Measurements from ENCODE around the gene ABTB2. TPM values are rescaled to one million over a fixed set of nuclear protein-coding genes. Genes with fewer than 3 reads are reported as not detected.

The ABTB2 gene
- total RNA-seq, 1 experiment from 2014 or later = 46.3 TPM

- Histone ChIP-seq H3K4me1 (ENCODE audit: insufficient read depth, low read length, poor library complexity, severe bottlenecking) (peaks cover 33% of the 10 kb centered on the region), H3K27me3 (replicated peaks; ENCODE audit: insufficient read depth, low read depth, low read length, poor library complexity) (no peaks in the 10 kb centered on the region), H3K36me3 (ENCODE audit: insufficient read depth, low read length, poor library complexity, severe bottlenecking) (no peaks in the 10 kb centered on the region), H3K27ac (ENCODE audit: low read depth, low read length, poor library complexity, severe bottlenecking) (no peak overlapping the region), H3K4me3 (ENCODE audit: low read depth, low read length, poor library complexity, severe bottlenecking) (no peak overlapping the region), H3K9me3 (ENCODE audit: low read depth, low read length, poor library complexity, severe bottlenecking) (no peaks in the 10 kb centered on the region)
- BruUV-seq (replicated peaks) = no TSS peak
- TF ChIP-seq, protein P1, sequence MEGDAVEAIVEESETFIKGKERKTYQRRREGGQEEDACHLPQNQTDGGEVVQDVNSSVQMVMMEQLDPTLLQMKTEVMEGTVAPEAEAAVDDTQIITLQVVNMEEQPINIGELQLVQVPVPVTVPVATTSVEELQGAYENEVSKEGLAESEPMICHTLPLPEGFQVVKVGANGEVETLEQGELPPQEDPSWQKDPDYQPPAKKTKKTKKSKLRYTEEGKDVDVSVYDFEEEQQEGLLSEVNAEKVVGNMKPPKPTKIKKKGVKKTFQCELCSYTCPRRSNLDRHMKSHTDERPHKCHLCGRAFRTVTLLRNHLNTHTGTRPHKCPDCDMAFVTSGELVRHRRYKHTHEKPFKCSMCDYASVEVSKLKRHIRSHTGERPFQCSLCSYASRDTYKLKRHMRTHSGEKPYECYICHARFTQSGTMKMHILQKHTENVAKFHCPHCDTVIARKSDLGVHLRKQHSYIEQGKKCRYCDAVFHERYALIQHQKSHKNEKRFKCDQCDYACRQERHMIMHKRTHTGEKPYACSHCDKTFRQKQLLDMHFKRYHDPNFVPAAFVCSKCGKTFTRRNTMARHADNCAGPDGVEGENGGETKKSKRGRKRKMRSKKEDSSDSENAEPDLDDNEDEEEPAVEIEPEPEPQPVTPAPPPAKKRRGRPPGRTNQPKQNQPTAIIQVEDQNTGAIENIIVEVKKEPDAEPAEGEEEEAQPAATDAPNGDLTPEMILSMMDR (conservative IDR thresholded peaks at IDR 0.05; ENCODE audit: low read depth, low read length) = no peak
- no peak for TF ChIP-seq EZH2 (IDR thresholded peaks at IDR 0.05; ENCODE audit: borderline replicate concordance, low read depth, low read length, poor library complexity, severe bottlenecking)
- intact Hi-C loops (cut with micrococcal nuclease; ENCODE audit: unreplicated experiment) = no loop called here
- ChIA-PET CTCF (interaction anchor here (0.7 kb wide), 1 partner anchor 96 kb away, joined by 4 read pairs; no protein-coding TSS in a partner anchor), POLR2A (ENCODE audit: low non-redundant PET) (interaction anchor here (0.6 kb wide), 1 partner anchor 268 kb away, joined by 3 read pairs; no protein-coding TSS in a partner anchor)
- DNase-seq (ENCODE audit: low spot score) = no peak
These were observed 87.1 kb downstream of the ABTB2 start for GRCh38 chr11:34270711-34271110.

DNA sequence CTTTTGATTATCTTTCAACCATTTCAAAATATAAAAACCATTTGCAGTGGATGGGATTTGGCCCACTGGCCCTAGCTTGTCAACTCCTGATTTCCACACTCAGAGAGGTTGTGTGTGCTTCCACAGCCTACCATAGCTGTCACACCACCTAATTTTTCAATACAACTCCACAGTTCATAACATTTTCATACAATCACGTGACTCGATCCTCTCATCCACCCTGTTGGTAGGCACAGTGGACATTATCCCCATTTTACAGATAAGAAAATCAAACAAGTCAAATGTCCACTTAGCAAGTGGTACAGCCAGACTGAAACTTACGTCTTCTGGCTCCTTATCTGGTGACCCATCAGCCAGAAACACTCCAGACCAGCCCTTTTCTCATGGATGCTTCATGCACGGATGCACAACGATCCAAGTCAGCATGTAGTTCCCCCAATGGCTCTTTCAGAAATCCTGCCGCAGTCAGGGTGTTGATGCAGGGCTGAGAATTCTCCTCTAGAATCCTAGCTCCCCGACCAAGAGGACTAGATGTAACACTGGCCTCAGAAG lies 88.0 kb downstream of the ABTB2 start:
- no peaks in the 10 kb centered on the region for H3K27me3 ChIP-seq (replicated peaks; ENCODE audit: insufficient read depth, low read depth, low read length, poor library complexity)
- peaks cover 24% of the 10 kb centered on the region for H3K4me1 ChIP-seq (ENCODE audit: insufficient read depth, low read length, poor library complexity, severe bottlenecking)
- H3K27ac ChIP-seq (ENCODE audit: low read depth, low read length, poor library complexity, severe bottlenecking) = no peak overlapping the region
- H3K36me3 ChIP-seq (ENCODE audit: insufficient read depth, low read length, poor library complexity, severe bottlenecking) = no peaks in the 10 kb centered on the region
- no peak overlapping the region for H3K4me3 ChIP-seq (ENCODE audit: low read depth, low read length, poor library complexity, severe bottlenecking)
- H3K9me3 ChIP-seq (ENCODE audit: low read depth, low read length, poor library complexity, severe bottlenecking) = no peaks in the 10 kb centered on the region
- no peak for DNase-seq (ENCODE audit: low spot score)
- POLR2A ChIA-PET (ENCODE audit: low non-redundant PET) = no interaction called here
- no TSS peak for BruUV-seq (replicated peaks)
- no peak for TF ChIP-seq EZH2 (IDR thresholded peaks at IDR 0.05; ENCODE audit: borderline replicate concordance, low read depth, low read length, poor library complexity, severe bottlenecking)
- TF ChIP-seq, protein P1 (conservative IDR thresholded peaks at IDR 0.05; ENCODE audit: low read depth, low read length) = no peak
- CTCF ChIA-PET = no interaction called here
- intact Hi-C loops (cut with micrococcal nuclease; ENCODE audit: unreplicated experiment) = loop anchor here (5.0 kb wide), 1 partner anchor 88 kb away; the partner anchor contains the start of gene ABTB2

DNA sequence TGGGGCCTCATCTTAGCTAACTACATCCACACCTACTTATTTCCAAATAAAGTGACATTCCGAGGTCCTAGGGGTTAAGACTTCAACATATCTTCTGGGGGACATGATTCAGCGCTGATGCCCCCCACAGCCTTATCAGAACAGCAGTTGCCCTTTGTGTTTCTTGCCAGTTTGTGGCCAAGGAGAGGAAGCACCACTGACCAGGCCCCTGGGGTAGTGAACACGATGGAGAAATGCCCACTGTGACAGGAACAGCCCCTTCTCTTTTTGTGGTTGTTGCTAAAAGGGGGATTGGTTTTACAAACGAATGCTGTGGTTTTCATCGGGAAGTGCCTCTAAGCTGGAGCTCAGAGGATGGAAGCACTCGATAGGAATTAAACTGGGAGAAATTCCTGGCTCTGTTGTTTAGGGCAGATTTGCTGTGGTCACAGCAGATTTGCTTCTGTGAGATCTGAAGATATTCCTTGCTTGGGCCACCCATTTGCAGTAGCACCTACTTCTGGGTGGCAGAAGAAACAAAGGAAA lies 88.8 kb downstream of the ABTB2 start:
- DNase-seq (ENCODE audit: low spot score) = no peak
- Histone ChIP-seq H3K9me3 (ENCODE audit: low read depth, low read length, poor library complexity, severe bottlenecking) (no peaks in the 10 kb centered on the region), H3K4me1 (ENCODE audit: insufficient read depth, low read length, poor library complexity, severe bottlenecking) (peaks cover 20% of the 10 kb centered on the region), H3K36me3 (ENCODE audit: insufficient read depth, low read length, poor library complexity, severe bottlenecking) (no peaks in the 10 kb centered on the region), H3K27ac (ENCODE audit: low read depth, low read length, poor library complexity, severe bottlenecking) (no peak overlapping the region), H3K27me3 (replicated peaks; ENCODE audit: insufficient read depth, low read depth, low read length, poor library complexity) (no peaks in the 10 kb centered on the region), H3K4me3 (ENCODE audit: low read depth, low read length, poor library complexity, severe bottlenecking) (no peak overlapping the region)
- no TSS peak for BruUV-seq (replicated peaks)
- CTCF ChIA-PET = no interaction called here
- intact Hi-C loops (cut with micrococcal nuclease; ENCODE audit: unreplicated experiment) = loop anchor here (5.0 kb wide), 1 partner anchor 88 kb away; the partner anchor contains the start of gene ABTB2
- POLR2A ChIA-PET (ENCODE audit: low non-redundant PET) = no interaction called here
- TF ChIP-seq, protein P1 (conservative IDR thresholded peaks at IDR 0.05; ENCODE audit: low read depth, low read length) = no peak
- TF ChIP-seq EZH2 (IDR thresholded peaks at IDR 0.05; ENCODE audit: borderline replicate concordance, low read depth, low read length, poor library complexity, severe bottlenecking) = no peak

All from A673 (cell line).